ENCODE results near the gene TOB1. TPM values are rescaled to one million over a fixed set of nuclear protein-coding genes. Genes with fewer than 3 reads are reported as not detected.

The TOB1 gene
- total RNA-seq, 1 experiment from 2014 or later: 86.0 TPM

DNA sequence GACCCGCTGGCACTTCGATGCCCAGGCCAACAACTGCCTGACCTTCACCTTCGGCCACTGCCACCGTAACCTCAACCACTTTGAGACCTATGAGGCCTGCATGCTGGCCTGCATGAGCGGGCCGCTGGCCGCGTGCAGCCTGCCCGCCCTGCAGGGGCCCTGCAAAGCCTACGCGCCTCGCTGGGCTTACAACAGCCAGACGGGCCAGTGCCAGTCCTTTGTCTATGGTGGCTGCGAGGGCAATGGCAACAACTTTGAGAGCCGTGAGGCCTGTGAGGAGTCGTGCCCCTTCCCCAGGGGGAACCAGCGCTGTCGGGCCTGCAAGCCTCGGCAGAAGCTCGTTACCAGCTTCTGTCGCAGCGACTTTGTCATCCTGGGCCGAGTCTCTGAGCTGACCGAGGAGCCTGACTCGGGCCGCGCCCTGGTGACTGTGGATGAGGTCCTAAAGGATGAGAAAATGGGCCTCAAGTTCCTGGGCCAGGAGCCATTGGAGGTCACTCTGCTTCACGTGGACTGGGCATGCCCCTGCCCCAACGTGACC, 25.8 kb downstream of the TOB1 start (continued):
- TF ChIP-seq POLR2AphosphoS5 (IDR thresholded peaks at IDR 0.05; ENCODE audit: low read depth, low read length) (no peak), CBX3 (IDR thresholded peaks at IDR 0.05; ENCODE audit: low read depth) (no peak), RAD21 (IDR thresholded peaks at IDR 0.05; ENCODE audit: low read depth) (no peak), ELF1 (IDR thresholded peaks at IDR 0.05; ENCODE audit: borderline replicate concordance, low read depth) (no peak), CEBPB (IDR thresholded peaks at IDR 0.05; ENCODE audit: low read depth) (no peak), SRF (IDR thresholded peaks at IDR 0.05; ENCODE audit: low read depth) (no peak)
- TF ChIP-seq, protein P1, sequence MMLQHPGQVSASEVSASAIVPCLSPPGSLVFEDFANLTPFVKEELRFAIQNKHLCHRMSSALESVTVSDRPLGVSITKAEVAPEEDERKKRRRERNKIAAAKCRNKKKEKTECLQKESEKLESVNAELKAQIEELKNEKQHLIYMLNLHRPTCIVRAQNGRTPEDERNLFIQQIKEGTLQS (IDR thresholded peaks at IDR 0.05): no peak
- TF ChIP-seq, protein P2, sequence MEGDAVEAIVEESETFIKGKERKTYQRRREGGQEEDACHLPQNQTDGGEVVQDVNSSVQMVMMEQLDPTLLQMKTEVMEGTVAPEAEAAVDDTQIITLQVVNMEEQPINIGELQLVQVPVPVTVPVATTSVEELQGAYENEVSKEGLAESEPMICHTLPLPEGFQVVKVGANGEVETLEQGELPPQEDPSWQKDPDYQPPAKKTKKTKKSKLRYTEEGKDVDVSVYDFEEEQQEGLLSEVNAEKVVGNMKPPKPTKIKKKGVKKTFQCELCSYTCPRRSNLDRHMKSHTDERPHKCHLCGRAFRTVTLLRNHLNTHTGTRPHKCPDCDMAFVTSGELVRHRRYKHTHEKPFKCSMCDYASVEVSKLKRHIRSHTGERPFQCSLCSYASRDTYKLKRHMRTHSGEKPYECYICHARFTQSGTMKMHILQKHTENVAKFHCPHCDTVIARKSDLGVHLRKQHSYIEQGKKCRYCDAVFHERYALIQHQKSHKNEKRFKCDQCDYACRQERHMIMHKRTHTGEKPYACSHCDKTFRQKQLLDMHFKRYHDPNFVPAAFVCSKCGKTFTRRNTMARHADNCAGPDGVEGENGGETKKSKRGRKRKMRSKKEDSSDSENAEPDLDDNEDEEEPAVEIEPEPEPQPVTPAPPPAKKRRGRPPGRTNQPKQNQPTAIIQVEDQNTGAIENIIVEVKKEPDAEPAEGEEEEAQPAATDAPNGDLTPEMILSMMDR (IDR thresholded peaks at IDR 0.05 in 2 of 3, conservative IDR thresholded peaks at IDR 0.05 in 1 of 3; ENCODE audit: borderline replicate concordance in 1 of 3, insufficient read depth in 1 of 3, low read depth in 2 of 3, low read length in 2 of 3): no peak

DNA sequence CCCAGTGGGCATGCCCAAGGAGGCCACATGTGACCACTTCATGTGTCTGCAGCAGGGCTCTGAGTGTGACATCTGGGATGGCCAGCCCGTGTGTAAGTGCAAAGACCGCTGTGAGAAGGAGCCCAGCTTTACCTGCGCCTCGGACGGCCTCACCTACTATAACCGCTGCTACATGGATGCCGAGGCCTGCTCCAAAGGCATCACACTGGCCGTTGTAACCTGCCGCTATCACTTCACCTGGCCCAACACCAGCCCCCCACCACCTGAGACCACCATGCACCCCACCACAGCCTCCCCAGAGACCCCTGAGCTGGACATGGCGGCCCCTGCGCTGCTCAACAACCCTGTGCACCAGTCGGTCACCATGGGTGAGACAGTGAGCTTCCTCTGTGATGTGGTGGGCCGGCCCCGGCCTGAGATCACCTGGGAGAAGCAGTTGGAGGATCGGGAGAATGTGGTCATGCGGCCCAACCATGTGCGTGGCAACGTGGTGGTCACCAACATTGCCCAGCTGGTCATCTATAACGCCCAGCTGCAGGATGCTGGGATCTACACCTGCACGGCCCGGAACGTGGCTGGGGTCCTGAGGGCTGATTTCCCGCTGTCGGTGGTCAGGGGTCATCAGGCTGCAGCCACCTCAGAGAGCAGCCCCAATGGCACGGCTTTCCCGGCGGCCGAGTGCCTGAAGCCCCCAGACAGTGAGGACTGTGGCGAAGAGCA, 26.4 kb downstream of the TOB1 start:
- RAD21 ChIA-PET (ENCODE audit: low non-redundant PET in 1 of 2, low total read pairs in 2 of 2, uncharacterized antibody in 2 of 2, unreplicated experiment in 2 of 2): interaction anchor here in 1 of 2 experiments (0.6 to 1.1 kb wide), 2 partner anchors 57 to 361 kb away, joined by 4 to 5 read pairs; no protein-coding TSS in a partner anchor
- no peak for TF ChIP-seq SRF (IDR thresholded peaks at IDR 0.05; ENCODE audit: low read depth)
- no peak for TF ChIP-seq FOSL1 (IDR thresholded peaks at IDR 0.05; ENCODE audit: low read depth)
- TF ChIP-seq ZFX (IDR thresholded peaks at IDR 0.05): no peak
- TF ChIP-seq CEBPB (IDR thresholded peaks at IDR 0.05; ENCODE audit: low read depth): no peak
- no peak for TF ChIP-seq CBX3 (IDR thresholded peaks at IDR 0.05; ENCODE audit: low read depth)
- no peak for TF ChIP-seq TCF7L2 (IDR thresholded peaks at IDR 0.05; ENCODE audit: borderline replicate concordance, extremely low read depth, insufficient read depth, insufficient read length)
- no peak for TF ChIP-seq POLR2AphosphoS5 (IDR thresholded peaks at IDR 0.05; ENCODE audit: low read depth, low read length)
- TF ChIP-seq JUND (IDR thresholded peaks at IDR 0.05): no peak
- TF ChIP-seq EGR1 (IDR thresholded peaks at IDR 0.05; ENCODE audit: low read depth): no peak
- no peak for TF ChIP-seq RAD21 (IDR thresholded peaks at IDR 0.05; ENCODE audit: low read depth)
- no peak overlapping the region for H3K9ac ChIP-seq (ENCODE audit: low read length)
- POLR2A ChIA-PET: interaction anchor here (1.2 kb wide), 1 partner anchor 27 kb away, joined by 3 read pairs; the partner anchor contains the start of gene TOB1
- H3K79me2 ChIP-seq (ENCODE audit: insufficient read depth, low read length): no peaks in the 10 kb centered on the region
- H3K27ac ChIP-seq (ENCODE audit: low read depth, low read length): no peak overlapping the region
- no peaks in the 10 kb centered on the region for H4K20me1 ChIP-seq (ENCODE audit: insufficient read depth)
- H3K4me2 ChIP-seq (ENCODE audit: low read length): no peak overlapping the region
- no peak overlapping the region for H2AFZ ChIP-seq (ENCODE audit: low read depth, low read length, poor library complexity, severe bottlenecking)
- no peak overlapping the region for H3K4me3 ChIP-seq (replicated peaks in 1 of 2; ENCODE audit: low read depth in 1 of 2, low read length in 2 of 2)
- peaks cover 0 to 9% of the 10 kb centered on the region in 2 experiments; a peak in 1 of 4 replicates for H3K4me1 ChIP-seq (ENCODE audit: control insufficient read depth in 1 of 2, insufficient read depth in 2 of 2, low read length in 2 of 2)
- H3K27me3 ChIP-seq (ENCODE audit: insufficient read depth, low read length): no peaks in the 10 kb centered on the region
- DNase-seq (ENCODE audit: low read depth, low spot score): no peak
- ATAC-seq: no peak
- H3K36me3 ChIP-seq (ENCODE audit: control insufficient read depth in 1 of 2, insufficient read depth in 2 of 2, low read length in 2 of 2): no peaks in the 10 kb centered on the region
- no TSS peak for BruUV-seq (replicated peaks)
- no peaks in the 10 kb centered on the region for H3K9me2 ChIP-seq (ENCODE audit: insufficient read depth)
- intact Hi-C loops (cut with micrococcal nuclease): loop anchor here (5.0 kb wide), 1 partner anchor 132 kb away; the partner anchor contains the start of gene ANKRD40
- no peaks in the 10 kb centered on the region for H3K9me3 ChIP-seq (ENCODE audit: control insufficient read depth in 1 of 2, insufficient read depth in 1 of 2, low read depth in 1 of 2, low read length in 2 of 2)
- CTCF ChIA-PET: interaction anchor here (1.3 to 6.8 kb wide), 3 partner anchors 33 to 289 kb away, joined by 3 to 127 read pairs (median 10); no protein-coding TSS in a partner anchor
